ENCODE measurements around the gene SHANK3.
"Not testable (repeated sequence)": the region's sequence is repeated elsewhere in the genome, so short reads cannot be mapped to it uniquely, and the experiment has no call there.

Gene SHANK3

DNA sequence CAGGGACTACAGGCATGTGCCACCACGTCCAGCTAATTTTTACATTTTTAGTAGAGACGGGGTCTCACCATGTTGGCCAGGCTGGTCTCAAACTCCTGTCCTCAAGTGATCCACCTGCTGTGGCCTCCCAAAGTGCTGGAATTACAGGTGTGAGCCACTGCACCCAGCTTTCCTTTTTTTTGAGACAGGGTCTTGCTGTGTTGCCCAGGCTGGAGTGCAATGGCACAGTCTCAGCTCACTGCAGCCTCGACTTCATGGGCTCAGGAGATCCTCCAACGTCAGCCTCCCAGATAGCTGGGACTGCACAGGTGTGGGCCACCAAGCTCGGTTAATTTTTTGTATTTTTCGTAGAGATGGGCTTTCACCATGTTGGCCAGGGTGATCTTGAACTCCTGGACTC lies 18.0 kb upstream of the SHANK3 start:
- DNase-seq = not testable (repeated sequence)

DNA sequence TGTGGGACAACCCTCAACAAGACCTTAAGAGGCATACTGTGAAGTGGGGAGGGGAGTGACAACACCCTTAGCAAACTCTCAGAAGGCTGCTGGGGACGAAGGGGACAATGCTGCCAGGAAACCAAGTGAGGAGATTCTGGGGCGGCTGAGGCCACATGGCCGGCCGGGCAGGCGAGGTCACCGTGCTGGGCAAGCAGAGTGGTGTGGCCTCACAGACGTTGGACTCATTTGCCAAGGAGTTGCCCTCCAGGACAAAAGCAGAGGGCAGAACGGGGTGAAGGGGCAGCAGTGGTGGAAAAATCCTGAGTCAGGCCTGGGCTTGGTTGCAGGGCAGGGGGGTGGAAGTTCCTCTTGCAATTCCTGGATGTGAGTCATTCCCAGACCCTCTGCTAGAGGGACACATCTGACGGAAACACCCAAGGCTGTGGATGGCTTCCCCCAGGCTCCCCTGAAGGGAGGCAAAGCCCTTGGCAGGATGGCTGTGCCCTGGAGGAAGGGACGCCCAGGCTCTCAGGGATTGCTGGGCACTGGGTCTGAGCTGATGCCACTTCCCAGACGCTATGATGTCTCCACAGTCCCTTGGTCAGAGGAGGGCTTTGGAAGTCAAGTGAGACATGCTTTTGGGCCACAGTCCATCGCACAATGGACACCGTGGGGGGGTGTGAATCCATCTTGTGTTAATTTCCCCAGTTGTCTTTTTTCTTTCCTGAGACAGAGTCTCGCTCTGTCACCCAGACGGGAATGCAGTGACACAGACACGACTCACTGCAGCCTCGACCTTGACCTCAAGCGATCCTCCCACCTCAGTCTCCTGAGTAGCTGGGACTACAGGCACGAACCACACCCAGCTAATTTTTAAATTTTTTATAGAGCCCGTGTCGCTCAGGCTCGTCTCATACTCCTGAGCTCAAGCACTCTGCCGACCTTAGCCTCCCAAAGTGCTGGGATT lies 16.2 kb upstream of the SHANK3 start:
- no peak for DNase-seq

DNA sequence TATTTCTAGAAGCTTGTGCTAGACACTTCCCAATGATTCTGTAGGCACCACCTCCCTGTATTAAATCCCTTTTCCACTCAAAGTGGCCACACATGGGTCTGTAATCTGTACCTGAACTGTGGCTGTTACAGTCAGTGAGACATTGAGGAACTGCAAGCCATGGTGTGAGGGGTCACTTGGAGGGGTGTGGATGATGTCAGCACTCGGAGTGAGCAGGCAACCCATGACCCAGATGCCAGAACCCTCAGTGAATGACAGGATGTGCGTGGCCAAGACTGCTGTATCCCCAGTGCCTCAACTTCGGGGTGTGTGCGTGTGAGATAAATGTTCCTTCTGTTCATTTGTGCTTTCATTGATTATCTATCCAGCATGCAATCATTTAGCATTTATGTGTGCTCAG lies 14.7 kb upstream of the SHANK3 start:
- no peak for DNase-seq

DNA sequence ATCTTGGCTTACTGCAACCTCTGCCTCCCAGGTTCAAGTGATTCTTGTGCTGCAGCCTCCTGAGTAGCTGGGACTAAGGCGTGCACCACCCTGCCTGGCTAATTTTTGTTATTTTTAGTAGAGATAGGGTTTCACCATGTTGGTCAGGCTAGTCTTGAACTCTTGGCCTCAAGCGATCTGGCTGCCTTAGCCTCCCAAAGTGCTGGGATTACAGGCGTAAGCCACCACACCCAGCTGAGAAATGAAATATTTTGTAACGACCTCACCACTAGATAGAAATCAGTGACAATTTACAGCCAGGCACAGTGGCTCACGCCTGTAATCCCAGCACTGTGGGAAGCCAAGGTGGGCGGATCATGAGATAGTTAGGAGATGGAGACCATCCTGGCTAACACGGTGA lies 12.9 kb upstream of the SHANK3 start:
- DNase-seq = not testable (repeated sequence)

DNA sequence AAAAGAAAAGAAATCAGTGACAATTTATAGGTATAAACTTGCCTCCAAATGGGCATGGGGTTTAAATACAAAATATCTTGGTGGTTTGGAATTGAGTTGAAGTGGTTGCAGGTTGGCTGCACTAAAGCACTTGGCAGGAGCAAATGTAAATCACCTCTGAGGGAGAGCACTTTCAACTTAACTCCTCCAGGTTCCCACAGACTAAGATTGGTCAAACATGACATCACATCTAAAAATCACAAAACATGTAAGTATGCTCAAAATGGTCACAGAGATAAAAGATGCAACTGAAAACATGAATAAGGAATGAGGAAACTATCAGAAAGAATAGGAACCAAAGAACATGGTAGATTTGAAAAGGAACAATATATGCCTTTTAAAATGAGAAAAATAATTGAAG lies 12.3 kb upstream of the SHANK3 start:
- no peak for DNase-seq

DNA sequence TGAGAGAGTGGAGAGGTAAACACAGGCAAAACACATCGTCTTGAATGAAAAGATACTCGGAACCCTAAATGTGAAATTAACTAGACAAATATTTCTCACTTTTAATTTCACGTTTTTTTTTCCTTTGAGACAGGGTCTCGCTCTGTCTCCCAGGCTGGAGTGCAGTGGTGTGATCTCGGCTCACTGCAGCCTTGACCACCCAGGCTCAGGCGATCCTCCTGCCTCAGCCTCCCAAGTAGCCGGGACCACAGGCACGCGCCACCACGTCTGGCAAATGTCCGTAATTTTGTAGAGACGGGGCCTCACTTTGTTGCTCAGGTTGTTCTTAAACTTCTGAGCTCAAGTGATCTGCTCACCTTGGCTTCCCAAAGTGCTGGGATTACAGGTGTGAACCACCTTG lies 7.4 kb upstream of the SHANK3 start:
- no peak for DNase-seq

DNA sequence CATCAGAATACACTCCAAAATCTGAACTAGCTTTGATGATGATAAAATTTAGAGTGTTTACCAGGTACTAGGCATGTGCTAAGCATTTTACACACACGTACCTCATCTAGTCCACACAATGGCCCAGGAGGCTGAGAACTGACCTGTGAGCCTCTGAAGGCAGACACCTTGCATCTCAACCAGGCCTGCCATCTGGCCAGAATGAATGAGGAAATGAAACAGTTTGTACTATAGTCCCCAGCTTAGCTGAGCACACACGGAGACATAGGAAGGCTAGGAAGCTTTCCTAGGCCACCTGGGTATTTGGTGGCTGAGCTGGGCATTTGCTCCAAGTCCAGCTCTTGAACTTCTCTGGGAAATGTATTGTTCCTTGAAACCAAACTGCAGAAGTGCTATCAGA lies 6.9 kb upstream of the SHANK3 start:
- DNase-seq = no peak

DNA sequence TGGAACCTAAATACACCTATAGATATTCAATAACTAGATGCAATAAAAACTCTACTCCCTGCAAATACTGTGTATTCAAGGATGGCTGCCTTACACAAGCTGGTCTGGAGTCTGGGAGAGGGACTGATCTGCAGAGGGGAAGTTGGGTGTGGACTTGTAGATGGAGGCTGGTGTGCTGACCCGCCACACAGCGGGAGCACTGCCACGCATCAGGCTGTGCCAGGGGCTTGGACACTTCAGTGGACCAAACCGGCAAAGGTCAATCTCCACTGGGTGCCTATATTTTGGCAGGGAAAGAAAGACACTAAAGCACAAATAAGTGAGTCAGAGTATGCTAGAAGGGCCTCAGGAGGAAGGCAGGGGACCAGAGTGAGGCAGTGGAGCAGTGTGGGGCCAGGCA lies 2.1 kb upstream of the SHANK3 start:
- DNase-seq = no peak

- DNase-seq = no peak
Observed at GRCh38 chr22:50670914-50671538, 1.6 kb upstream of the SHANK3 start.

DNA sequence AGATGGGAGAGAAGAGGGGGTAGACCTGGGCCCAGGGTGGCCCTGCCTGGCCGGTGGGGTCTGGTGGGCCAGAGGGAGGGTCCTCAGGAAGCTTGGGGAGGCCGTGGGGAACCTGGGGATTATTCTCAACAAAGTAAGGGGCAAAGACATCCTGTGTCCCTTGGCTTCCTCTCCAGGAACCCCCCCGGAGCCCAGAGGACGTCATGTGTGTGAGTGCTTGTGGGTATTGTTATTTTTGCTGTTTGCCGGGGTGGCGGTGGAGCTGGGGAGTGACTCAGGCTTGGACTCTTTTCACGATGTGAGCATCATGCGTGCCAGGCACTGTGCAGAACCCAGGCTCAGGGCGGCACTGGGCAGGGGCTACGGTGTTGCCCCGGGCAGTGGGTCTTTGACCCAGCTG lies 982 bp upstream of the SHANK3 start:
- DNase-seq = no peak

DNA sequence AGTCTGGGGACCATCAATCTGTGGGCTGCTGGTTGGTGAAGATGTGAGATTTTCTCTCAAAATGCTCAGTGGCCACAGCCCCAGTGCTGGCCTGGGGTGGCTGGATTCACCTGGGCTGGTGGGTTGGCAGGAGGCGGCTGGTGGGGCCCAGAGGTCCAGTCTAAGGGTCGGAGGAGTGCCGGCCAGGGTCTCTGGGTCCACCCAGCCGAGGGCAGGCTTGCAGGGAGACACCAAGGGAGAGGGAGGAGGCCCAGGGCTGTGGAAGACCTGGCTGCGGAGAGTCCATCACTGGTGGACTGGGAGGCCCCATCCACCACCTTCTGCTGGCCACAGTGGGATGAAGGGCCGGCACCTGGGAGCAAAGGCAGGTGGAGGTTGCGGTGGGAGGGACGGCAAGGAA lies 582 bp upstream of the SHANK3 start:
- no peak for DNase-seq

GRCh38 chr22:50673231-50674129 lies 857 bp downstream of the SHANK3 start:
- DNase-seq = no peak

- DNase-seq = no peak
Observed at GRCh38 chr22:50674130-50674500, 1.5 kb downstream of the SHANK3 start.

DNA sequence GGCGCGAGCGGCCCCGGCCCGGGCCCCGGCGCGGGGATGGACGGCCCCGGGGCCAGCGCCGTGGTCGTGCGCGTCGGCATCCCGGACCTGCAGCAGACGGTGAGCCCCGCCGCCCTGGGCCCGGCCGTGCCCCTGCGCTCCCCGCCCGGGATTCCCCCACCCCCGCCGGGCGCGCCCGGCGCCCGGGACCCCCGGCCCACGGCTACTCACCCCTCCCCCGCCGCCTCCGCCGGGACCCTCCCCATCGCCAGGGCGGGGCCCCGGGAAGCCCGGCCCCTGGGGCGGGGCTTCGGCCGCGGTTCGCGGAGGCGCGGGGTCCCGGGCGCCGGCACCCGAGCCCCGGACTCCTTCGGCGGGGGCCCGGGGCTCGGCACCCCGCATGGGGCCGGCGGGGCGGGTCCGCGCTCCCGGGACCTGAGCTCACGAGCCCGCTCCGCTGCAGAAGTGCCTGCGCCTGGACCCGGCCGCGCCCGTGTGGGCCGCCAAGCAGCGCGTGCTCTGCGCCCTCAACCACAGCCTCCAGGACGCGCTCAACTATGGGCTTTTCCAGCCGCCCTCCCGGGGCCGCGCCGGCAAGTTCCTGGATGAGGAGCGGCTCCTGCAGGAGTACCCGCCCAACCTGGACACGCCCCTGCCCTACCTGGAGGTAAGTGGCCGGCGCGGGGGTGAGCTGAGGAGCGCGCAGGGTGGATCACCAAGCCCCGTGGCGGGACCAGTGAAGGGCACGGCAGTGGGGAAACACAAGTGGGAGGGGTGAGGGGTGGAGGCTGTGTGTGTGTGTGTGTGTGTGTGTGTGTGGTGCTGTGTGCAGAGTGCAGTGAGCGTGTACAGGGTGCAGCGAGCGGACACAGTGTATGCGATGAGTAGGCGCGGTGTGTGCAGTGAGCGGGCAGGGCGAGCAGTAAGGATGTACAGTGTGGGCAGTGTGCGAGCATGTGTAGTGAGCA lies 2.3 kb downstream of the SHANK3 start:
- no peak for DNase-seq

GRCh38 chr22:50675553-50676179 lies 3.0 kb downstream of the SHANK3 start:
- no peak for DNase-seq

GRCh38 chr22:50676180-50676636 lies 3.6 kb downstream of the SHANK3 start:
- no peak for DNase-seq

DNA sequence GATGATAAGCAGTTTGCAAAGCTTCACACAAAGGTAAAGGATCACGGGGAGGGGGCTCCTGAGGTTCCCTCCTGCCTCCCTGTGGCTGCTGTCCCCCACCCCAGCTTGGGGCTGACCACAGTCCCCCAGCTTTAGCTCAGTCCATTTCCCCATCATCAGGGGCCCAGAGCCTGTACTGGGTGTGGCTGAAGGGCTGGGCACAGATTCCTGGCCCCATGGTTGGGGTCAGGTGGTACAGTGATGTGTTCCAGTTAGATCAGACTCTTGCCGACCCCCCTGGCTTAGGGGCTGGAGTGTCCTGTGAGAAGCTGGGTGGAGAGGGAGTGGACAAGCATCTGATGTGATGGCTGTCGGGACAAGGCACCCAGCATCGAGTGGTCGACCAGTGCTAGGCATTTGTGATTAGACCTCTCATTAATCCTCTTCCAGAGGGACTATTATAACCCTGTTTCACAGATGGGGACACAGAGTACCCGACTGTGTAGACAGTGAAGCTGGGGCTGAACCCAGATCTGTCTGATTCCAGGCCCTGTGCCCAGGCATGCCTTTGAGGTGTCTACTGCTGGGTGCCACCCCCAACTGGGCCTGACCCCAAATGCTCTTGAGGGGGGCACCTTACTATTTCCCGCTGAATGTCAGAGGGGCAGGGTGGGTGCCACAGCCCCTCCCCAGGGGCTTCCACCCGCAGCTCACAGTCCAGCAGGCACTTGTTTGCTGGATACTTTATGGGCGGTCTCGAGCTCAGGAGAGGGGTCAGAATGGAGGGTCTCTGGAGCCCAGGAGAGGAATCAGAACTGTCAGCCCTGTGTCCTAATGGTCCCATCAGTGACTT lies 4.3 kb downstream of the SHANK3 start:
- no peak for DNase-seq

- no peak for DNase-seq
Observed at GRCh38 chr22:50677493-50678217, 5.0 kb downstream of the SHANK3 start.

GRCh38 chr22:50678218-50678650 lies 5.6 kb downstream of the SHANK3 start:
- DNase-seq = no peak
